Omental fat pad (tissue), 4 donors: ENCODE results near the gene HELZ2. TPM values are rescaled to one million over a fixed set of nuclear protein-coding genes. Genes with fewer than 3 reads are reported as not detected.
"Not testable (repeated sequence)": the region's sequence is repeated elsewhere in the genome, so short reads cannot be mapped to it uniquely, and the experiment has no call there.

Source experiments
- ATAC-seq: fragments of 150-250 bp; one replicate; pipeline ENCODE4 v1.9.1; 2016; ENCODE audit warnings: mild to moderate bottlenecking, moderate library complexity; ENCODE audit not compliant: low FRiP score
- DNase-seq: peaks from one replicate; pipeline ENCODE4 v3.0.0-alpha.2; 2019; ENCODE audit warnings: low spot score
- total RNA-seq, 4 donors: library from RNA; depleted of rRNA; stranded (reverse); fragments of >200 nt; gene quantifications; one replicate each; pipeline ENCODE4 v1.1.0, GENCODE V29; 2016
- TF ChIP-seq, protein P1 (sequence below), 3 donors: fragments of 450-650 bp; IDR thresholded peaks; one replicate each; pipeline ENCODE4 v1.5.1; 2016 to 2017; ENCODE audit warnings: antibody characterized with exemption in 3 of 3, mild to moderate bottlenecking in 3 of 3, moderate library complexity in 2 of 3

The HELZ2 gene
- total RNA-seq, 4 donors from 2014 or later: 12.1 to 58.1 (median 31.8) TPM

DNA sequence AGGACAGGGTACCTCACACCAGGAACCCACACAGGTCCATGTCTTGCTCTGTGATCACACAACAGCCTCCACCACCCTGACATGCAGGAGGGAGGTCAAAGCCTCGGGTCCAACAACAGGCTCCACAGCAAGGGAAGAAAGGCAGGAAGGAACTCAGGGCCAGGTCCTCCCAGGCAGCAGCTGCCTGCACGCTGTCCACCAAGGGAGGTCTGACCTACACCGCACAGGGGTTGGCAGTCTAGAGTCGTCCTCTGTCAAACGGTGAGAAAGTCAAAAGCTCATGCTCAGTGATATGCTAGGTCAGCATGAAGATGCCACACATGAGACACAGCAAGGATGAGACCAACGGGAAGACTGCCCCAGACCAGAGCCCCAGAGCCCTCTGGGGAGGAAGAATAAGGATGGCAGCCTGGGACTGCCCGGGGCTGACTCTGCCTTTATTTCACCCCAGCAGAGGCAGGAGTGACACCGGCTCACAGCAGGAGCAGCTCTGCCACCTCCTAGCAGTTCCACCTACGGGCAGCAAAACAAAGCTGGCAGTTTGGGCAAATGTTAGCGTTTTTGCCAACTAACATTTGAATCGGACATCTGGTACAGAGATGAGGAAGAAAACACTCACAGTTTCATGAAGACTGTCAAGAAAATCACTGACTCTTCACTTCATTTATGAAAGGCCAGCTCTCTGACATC is 44.4 kb upstream of the HELZ2 start:
- TF ChIP-seq, protein P1, sequence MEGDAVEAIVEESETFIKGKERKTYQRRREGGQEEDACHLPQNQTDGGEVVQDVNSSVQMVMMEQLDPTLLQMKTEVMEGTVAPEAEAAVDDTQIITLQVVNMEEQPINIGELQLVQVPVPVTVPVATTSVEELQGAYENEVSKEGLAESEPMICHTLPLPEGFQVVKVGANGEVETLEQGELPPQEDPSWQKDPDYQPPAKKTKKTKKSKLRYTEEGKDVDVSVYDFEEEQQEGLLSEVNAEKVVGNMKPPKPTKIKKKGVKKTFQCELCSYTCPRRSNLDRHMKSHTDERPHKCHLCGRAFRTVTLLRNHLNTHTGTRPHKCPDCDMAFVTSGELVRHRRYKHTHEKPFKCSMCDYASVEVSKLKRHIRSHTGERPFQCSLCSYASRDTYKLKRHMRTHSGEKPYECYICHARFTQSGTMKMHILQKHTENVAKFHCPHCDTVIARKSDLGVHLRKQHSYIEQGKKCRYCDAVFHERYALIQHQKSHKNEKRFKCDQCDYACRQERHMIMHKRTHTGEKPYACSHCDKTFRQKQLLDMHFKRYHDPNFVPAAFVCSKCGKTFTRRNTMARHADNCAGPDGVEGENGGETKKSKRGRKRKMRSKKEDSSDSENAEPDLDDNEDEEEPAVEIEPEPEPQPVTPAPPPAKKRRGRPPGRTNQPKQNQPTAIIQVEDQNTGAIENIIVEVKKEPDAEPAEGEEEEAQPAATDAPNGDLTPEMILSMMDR (IDR thresholded peaks at IDR 0.05): no peak
- DNase-seq (no peak), ATAC-seq (no peak)

DNA sequence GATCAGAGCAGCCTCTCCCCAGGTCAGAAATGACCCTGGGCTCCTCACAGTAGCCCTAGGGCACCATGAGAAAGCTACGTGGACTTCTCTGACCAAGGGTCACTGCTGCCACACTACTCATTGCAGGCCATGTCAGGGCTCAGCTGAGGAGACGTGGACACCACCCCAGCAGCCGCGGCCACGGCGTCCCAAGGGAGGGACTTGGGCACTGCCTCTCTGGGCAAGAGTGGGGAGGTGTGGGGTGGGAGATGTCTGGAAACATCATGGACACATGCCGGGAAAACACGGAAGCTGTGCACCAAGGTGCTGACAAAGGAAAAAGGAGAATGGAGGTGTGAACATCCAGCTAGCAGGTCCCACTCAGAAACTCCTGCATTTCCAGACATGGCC is 43.8 kb upstream of the HELZ2 start:
- ATAC-seq: no peak
- TF ChIP-seq, protein P1 (IDR thresholded peaks at IDR 0.05): no peak
- DNase-seq: no peak

DNA sequence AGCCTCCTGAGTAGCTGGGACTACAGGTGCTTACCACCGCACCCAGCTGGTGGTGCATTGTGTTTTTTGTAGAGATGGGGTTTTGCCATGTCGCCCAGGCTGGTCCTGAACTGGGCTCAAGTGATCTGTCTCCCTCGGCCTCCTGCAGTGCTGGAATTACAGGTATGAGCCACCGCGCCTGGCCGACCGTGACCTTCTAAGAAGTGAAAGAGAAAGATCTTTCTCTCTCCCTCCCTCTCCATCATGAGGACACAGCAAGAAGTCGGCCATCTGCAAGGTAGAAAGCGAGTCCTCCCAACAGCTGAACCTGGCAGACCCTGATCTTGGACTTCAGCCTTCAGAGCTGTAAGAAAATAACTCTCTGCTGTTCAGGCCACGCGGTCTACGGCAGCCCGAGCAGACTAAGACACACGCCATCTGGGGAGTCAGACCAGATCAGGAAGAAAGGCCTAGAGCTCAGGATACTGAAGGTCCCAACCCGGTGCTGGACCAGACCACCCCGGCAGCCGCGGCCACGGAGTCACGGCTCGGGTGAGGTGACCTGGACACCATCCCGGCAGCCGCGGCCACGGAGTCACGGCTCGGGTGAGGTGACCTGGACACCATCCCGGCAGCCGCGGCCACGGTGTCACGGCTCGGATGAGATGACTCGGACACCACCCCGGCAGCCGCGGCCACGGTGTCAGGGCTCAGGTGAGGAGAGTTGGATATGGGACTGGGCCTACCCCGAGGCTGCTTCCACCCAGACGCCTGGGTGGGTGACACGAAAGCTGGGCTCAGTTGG is 43.2 kb upstream of the HELZ2 start:
- ATAC-seq: no peak

DNA sequence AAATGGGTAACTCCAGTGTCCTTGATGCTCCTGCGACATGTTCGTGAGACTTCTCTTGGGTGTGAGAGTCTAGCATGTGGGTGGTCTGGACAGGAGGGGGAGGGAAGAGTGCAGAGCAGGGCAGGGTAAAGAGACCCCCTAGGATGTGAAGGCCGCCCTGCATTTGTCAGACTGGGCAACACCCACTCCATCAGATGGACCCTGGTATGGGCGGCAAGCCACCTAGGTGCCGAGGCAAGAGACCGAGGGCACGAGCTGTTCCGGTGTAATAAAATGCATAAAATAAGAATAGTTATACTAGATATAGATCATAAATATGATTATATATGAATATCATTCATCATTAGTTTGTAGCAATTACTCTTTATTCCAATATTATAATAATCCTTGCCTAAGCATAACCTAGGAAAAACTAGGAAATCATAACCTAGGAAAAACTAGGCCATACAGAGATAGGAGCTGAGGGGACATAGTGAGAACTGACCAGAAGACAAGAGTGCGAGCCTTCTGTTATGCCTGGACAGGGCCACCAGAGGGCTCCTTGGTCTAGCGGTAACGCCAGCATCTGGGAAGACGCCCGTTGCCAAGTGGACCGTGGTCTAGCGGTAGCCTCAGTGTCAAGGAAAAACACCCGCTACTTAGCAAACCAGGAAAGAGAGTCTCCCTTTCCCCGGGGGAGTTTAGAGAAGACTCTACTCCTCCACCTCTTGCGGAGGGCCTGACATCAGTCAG is 40.0 kb upstream of the HELZ2 start:
- not testable (repeated sequence) for DNase-seq, ATAC-seq

More for the DNA sequence above, 43.2 kb upstream of the HELZ2 start:
- TF ChIP-seq, protein P1 (IDR thresholded peaks at IDR 0.05): no peak
- no peak for DNase-seq

DNA sequence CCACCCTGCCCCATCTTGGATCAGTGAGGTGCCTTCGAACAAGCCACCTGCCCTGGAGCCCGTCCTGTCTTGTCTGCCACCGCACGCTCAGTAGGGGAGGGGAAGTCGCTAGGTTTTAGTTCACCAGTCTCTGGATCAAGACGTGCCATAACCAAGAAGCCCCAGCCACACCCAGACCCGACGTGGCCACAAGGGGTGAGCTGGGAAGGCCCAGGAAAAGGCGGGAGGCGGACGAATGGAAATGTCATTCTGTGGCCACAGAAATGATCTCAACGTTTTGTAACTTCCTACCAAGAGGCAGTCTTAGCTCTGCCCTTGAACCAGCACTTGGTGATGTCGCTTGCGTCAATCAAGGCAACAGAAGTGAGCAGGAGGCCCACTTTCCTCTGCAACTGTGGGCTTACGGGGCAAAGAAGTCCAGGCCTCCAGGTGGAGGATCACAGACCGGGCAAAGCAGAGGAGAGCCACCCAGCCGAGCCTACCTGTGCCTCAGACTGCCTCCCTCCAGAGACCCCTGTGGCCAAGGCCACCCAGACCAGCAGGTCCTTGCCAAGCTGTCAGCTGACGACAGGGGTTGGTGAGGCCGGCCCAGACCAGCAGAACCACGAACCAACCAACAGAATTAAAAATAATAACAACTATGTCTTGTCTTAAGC is 38.4 kb upstream of the HELZ2 start:
- no peak for DNase-seq
- no peak for ATAC-seq
- TF ChIP-seq, protein P1 (IDR thresholded peaks at IDR 0.05): no peak

DNA sequence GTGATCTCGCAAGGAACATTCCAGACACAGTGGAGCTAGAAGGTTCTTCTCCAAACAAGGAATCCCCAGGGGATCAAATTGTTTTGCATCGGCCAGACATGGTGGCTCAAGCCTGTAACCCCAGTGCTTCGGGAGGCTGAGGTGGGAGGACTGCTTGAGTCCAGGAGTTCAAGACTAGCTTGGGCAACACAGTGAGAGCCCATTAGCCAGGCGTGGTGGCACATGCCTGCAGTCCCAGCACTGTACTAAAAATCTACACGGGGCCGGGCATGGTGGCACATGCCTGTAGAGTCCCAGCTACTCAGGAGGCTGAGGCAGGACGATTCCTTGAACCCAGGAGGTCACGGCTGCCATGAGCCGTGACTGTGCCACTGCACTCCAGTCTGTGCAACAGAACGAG is 37.6 kb upstream of the HELZ2 start:
- ATAC-seq (no peak), DNase-seq (no peak)
- TF ChIP-seq, protein P1 (IDR thresholded peaks at IDR 0.05): no peak
